ENCODE measurements around the gene AGBL4. TPM values are rescaled to one million over a fixed set of nuclear protein-coding genes. Genes with fewer than 3 reads are reported as not detected.

The AGBL4 gene
- total RNA-seq, 6 experiments from 2014 or later = 0.06 to 1.8 (median 0.93) TPM

DNA sequence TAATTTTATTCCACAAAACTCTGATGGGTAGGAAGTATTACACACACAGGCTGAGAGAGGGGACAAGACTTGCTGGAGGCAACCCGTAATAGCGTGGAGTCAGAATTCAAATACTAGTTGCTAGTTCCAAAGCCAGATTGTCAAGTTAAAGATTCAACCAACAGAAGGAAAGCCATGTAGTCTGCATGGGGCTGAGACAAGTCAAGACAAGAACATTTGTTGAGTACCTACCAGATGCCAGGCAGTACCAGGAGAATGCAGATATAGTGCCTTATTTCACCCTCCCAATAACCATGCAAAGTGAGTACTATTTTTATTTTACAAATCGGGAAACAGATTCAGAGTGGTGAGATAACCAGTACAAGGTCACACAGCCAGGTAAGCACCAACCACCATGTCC, 1441.3 kb downstream of the AGBL4 start:
- intact Hi-C loops (cut with DNase I) = no loop called here
- Histone ChIP-seq H3K27me3 (no peaks in the 10 kb centered on the region), H3K27ac (no peak overlapping the region), H3K36me3 (no peaks in the 10 kb centered on the region), H3K9me3 (no peaks in the 10 kb centered on the region), H3K4me1 (no peaks in the 10 kb centered on the region), H3K4me3 (no peak overlapping the region)
- TF ChIP-seq, protein P1, sequence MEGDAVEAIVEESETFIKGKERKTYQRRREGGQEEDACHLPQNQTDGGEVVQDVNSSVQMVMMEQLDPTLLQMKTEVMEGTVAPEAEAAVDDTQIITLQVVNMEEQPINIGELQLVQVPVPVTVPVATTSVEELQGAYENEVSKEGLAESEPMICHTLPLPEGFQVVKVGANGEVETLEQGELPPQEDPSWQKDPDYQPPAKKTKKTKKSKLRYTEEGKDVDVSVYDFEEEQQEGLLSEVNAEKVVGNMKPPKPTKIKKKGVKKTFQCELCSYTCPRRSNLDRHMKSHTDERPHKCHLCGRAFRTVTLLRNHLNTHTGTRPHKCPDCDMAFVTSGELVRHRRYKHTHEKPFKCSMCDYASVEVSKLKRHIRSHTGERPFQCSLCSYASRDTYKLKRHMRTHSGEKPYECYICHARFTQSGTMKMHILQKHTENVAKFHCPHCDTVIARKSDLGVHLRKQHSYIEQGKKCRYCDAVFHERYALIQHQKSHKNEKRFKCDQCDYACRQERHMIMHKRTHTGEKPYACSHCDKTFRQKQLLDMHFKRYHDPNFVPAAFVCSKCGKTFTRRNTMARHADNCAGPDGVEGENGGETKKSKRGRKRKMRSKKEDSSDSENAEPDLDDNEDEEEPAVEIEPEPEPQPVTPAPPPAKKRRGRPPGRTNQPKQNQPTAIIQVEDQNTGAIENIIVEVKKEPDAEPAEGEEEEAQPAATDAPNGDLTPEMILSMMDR (IDR thresholded peaks at IDR 0.05) = no peak
- no peak for TF ChIP-seq POLR2A (IDR thresholded peaks at IDR 0.05)
- no peak for DNase-seq
- no peak for ATAC-seq
- WGBS (ENCODE audit: insufficient coverage, low coverage, low lambda C conversion rate, missing lambda C conversion rate) = 85% methylated on average over 3 of the region's 3 CpGs

DNA sequence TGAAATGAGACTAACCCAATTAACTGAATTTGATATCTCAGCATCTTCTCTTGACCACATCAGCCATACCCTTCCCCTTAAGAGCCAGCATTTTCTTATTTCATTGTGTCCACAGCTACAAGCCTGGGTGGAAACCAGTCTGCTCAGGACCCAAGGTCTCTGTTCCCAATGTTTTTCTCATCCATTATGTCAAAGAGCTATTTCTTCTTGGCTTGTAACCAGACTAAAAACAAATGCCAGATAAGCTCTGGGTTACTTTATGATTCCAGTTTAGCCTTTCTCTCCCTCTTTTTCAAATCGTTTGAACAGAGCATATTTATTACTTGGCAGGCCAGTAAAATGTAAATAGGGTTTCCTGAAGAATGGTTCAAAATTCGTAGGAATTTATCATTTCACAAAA, 1442.5 kb downstream of the AGBL4 start:
- Histone ChIP-seq H3K9me3 (no peaks in the 10 kb centered on the region), H3K4me1 (no peaks in the 10 kb centered on the region), H3K27me3 (no peaks in the 10 kb centered on the region), H3K4me3 (no peak overlapping the region), H3K36me3 (no peaks in the 10 kb centered on the region), H3K27ac (no peak overlapping the region)
- ATAC-seq (no peak), DNase-seq (no peak)
- TF ChIP-seq, protein P1 (IDR thresholded peaks at IDR 0.05) = no peak
- TF ChIP-seq POLR2A (IDR thresholded peaks at IDR 0.05) = no peak
- 29% methylated on average over 2 of the region's 2 CpGs for WGBS (ENCODE audit: insufficient coverage, low coverage, low lambda C conversion rate, missing lambda C conversion rate)
- intact Hi-C loops (cut with DNase I) = no loop called here

DNA sequence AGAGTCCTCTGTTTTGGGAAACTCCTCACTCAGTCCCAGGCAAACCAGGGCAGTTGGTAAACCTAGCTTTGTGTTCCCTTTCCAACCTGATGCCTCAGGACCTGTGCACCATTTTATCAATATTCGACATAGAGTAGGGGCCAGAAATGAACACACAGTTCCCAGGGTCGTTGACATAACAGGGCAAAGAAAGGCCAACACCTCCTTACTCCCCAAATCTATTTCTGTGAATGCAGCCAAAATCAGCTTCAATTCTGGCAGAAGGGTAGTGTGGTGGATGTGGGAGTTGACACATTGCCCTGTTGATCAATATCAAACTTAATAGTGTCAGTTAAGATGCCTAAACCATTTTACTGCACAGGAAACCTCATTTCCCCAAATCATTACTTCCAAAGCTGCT, 1447.2 kb downstream of the AGBL4 start:
- Histone ChIP-seq H3K9me3 (no peaks in the 10 kb centered on the region), H3K4me3 (no peak overlapping the region), H3K27me3 (no peaks in the 10 kb centered on the region), H3K27ac (no peak overlapping the region), H3K4me1 (no peaks in the 10 kb centered on the region), H3K36me3 (no peaks in the 10 kb centered on the region)
- ATAC-seq (peak; percentile 18 to 73 (median 55)), DNase-seq (no peak)
- intact Hi-C loops (cut with DNase I) = loop anchor here in 1 of 2 donors (10.0 kb wide), 1 partner anchor 118 kb away; no protein-coding TSS in a partner anchor
- TF ChIP-seq POLR2A (IDR thresholded peaks at IDR 0.05) = no peak
- TF ChIP-seq, protein P1 (IDR thresholded peaks at IDR 0.05) = no peak
- WGBS (ENCODE audit: insufficient coverage, low coverage, low lambda C conversion rate, missing lambda C conversion rate) = 13% methylated on average over 2 of the region's 2 CpGs

DNA sequence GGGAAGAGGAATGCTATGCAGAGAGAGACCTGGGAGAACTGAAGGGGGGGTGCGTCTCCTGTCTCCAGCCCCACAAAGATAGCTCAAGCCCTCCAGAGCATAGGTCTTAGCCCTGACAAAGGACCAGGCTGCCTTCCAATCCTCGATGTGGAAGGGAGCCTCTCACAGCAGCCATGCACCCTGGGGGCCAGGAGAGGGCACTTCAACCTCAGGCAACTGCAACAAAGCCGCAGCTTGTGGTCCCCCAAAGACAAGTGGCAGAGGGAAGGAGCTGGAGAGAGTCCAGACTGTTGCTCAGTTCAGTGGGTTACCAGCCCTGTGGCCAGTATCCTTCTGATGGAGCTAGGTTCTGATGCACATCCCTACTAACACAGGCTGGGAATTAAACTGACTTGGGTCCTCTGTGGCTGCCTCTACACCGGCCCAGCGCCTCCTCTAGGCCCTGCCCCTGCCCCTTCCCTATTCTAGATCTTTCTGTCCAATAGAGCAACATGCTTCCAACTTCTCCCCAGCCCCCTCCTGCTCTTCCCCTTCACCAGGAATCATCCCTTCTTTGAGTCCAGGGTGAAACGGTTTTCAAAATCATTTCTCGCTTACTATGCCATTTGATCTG, 1451.0 kb downstream of the AGBL4 start:
- no peaks in the 10 kb centered on the region for H3K27me3 ChIP-seq
- no peaks in the 10 kb centered on the region for H3K9me3 ChIP-seq
- intact Hi-C loops (cut with DNase I) = loop anchor here in 1 of 2 donors (10.0 kb wide), 1 partner anchor 122 kb away; no protein-coding TSS in a partner anchor
- no peak overlapping the region for H3K27ac ChIP-seq
- H3K4me3 ChIP-seq = no peak overlapping the region
- H3K4me1 ChIP-seq = no peaks in the 10 kb centered on the region
- peak; percentile 73 to 81 (median 78) for ATAC-seq
- no peak for TF ChIP-seq POLR2A (IDR thresholded peaks at IDR 0.05)
- TF ChIP-seq, protein P1 (IDR thresholded peaks at IDR 0.05) = peak; percentile 62 to 66 (median 64)
- peak; percentile 41 to 60 (median 56) for DNase-seq
- WGBS (ENCODE audit: insufficient coverage, low coverage, low lambda C conversion rate, missing lambda C conversion rate) = 32% methylated on average over 5 of the region's 7 CpGs
- H3K36me3 ChIP-seq = no peaks in the 10 kb centered on the region
